ENCODE data around the gene TSGA10IP.

TSGA10IP gene

GRCh38 chr11:65915821-65916251 lies 29.4 kb upstream of the TSGA10IP start:
- TF ChIP-seq CTCF (IDR thresholded peaks at IDR 0.05), result no peak
- Histone ChIP-seq H3K9me3 (no peaks in the 10 kb centered on the region), H3K4me1 (ENCODE audit: control insufficient read depth in 1 of 2, insufficient read depth in 1 of 2, low read depth in 1 of 2, low read length in 1 of 2) (peaks cover 46 to 54% of the 10 kb centered on the region in 2 experiments), H3K4me3 (ENCODE audit: low read depth in 1 of 2, low read length in 1 of 2) (peak overlapping the region in 1 of 2 experiments; percentile 10), H3K27ac (peak overlapping the region; percentile 61), H3K36me3 (peaks cover 12% of the 10 kb centered on the region), H3K27me3 (no peaks in the 10 kb centered on the region)

- peak overlapping the region; percentile 61 for H3K27ac ChIP-seq
- H3K27me3 ChIP-seq, result no peaks in the 10 kb centered on the region
- H3K9me3 ChIP-seq, result no peaks in the 10 kb centered on the region
- H3K36me3 ChIP-seq, result peaks cover 12% of the 10 kb centered on the region
- no peak for TF ChIP-seq CTCF (IDR thresholded peaks at IDR 0.05)
- peaks cover 48 to 57% of the 10 kb centered on the region in 2 experiments for H3K4me1 ChIP-seq (ENCODE audit: control insufficient read depth in 1 of 2, insufficient read depth in 1 of 2, low read depth in 1 of 2, low read length in 1 of 2)
- no peak overlapping the region for H3K4me3 ChIP-seq (ENCODE audit: low read depth in 1 of 2, low read length in 1 of 2)
Measured at GRCh38 chr11:65916391-65916790, 28.9 kb upstream of the TSGA10IP start.

GRCh38 chr11:65917077-65917433 lies 28.2 kb upstream of the TSGA10IP start:
- Histone ChIP-seq H3K36me3 (peaks cover 14% of the 10 kb centered on the region), H3K4me1 (ENCODE audit: control insufficient read depth in 1 of 2, insufficient read depth in 1 of 2, low read depth in 1 of 2, low read length in 1 of 2) (peaks cover 48 to 57% of the 10 kb centered on the region in 2 experiments), H3K27me3 (no peaks in the 10 kb centered on the region), H3K9me3 (no peaks in the 10 kb centered on the region), H3K4me3 (ENCODE audit: low read depth in 1 of 2, low read length in 1 of 2) (no peak overlapping the region), H3K27ac (no peak overlapping the region)
- TF ChIP-seq CTCF (IDR thresholded peaks at IDR 0.05), result no peak

- peaks cover 52 to 57% of the 10 kb centered on the region in 2 experiments for H3K4me1 ChIP-seq (ENCODE audit: control insufficient read depth in 1 of 2, insufficient read depth in 1 of 2, low read depth in 1 of 2, low read length in 1 of 2)
- no peaks in the 10 kb centered on the region for H3K9me3 ChIP-seq
- no peak for TF ChIP-seq CTCF (IDR thresholded peaks at IDR 0.05)
- H3K27ac ChIP-seq, result peak overlapping the region; percentile 92
- peak overlapping the region; percentile 80 to 92 for H3K4me3 ChIP-seq (ENCODE audit: low read depth in 1 of 2, low read length in 1 of 2)
- peaks cover 20% of the 10 kb centered on the region for H3K36me3 ChIP-seq
- H3K27me3 ChIP-seq, result no peaks in the 10 kb centered on the region
Measured at GRCh38 chr11:65917434-65918210, 27.7 kb upstream of the TSGA10IP start.

GRCh38 chr11:65918211-65919140 lies 26.8 kb upstream of the TSGA10IP start, which contains the start of gene C11orf68:
C11orf68 (minus strand) TSS chr11:65919062; CDS start chr11:65919031, 31 bp downstream.
- H3K36me3 ChIP-seq, result peaks cover 28% of the 10 kb centered on the region
- TF ChIP-seq CTCF (IDR thresholded peaks at IDR 0.05), result peak; percentile 70
- peaks cover 52 to 57% of the 10 kb centered on the region in 2 experiments for H3K4me1 ChIP-seq (ENCODE audit: control insufficient read depth in 1 of 2, insufficient read depth in 1 of 2, low read depth in 1 of 2, low read length in 1 of 2)
- peak within 1 kb of the TSS; percentile 92 for H3K27ac ChIP-seq
- peak within 1 kb of the TSS; percentile 80 to 96 for H3K4me3 ChIP-seq (ENCODE audit: low read depth in 1 of 2, low read length in 1 of 2)
- H3K9me3 ChIP-seq, result no peaks in the 10 kb centered on the region
- no peaks in the 10 kb centered on the region for H3K27me3 ChIP-seq

All from neutrophil (primary cell).